HG03457 (cell line): ENCODE data around the gene NRGN.
"Not testable (repeated sequence)": the region's sequence is repeated elsewhere in the genome, so short reads cannot be mapped to it uniquely, and the experiment has no call there.

Source experiments
- ATAC-seq: cut with Tn5 transposase; IDR thresholded peaks from one replicate; pipeline ENCODE4 v1.9.1; 2021; ENCODE audit warnings: moderate number of reproducible peaks; ENCODE audit not compliant: unreplicated experiment

NRGN gene

DNA sequence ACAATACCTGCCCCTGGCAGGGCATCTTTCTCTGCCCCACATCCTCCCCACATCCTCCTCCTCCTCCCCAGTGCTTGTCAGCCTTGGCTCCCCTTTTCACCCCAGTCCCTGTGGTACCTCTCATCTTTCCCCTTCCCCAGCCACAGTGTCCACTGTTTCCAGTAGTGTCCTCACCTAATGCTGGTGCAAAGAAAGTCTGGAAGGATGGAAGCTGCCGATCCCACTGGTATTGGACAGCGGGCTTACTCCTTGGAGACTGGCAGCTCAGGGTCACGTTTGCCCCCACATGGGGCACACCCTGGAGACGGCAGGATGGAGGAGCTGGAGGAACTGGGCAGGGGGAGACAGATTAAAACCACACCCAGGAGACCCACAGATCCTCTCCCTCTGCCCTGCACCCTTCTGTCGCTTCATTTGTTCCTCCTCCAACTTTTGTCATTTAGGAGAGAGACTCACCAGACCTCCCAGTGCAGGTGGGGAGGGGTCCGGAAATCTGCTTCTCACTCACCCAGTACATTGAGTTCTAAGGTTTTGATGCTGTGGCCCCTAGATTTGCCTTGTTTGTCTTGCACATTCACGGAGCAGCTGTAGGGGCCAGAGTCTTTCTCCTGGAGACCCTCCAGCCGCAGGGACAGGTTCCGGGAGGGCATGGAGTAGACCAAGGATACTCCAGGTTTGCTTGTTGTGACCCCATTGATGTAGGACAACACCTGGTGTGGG is 16.5 kb downstream of the NRGN start:
- ATAC-seq: no peak

DNA sequence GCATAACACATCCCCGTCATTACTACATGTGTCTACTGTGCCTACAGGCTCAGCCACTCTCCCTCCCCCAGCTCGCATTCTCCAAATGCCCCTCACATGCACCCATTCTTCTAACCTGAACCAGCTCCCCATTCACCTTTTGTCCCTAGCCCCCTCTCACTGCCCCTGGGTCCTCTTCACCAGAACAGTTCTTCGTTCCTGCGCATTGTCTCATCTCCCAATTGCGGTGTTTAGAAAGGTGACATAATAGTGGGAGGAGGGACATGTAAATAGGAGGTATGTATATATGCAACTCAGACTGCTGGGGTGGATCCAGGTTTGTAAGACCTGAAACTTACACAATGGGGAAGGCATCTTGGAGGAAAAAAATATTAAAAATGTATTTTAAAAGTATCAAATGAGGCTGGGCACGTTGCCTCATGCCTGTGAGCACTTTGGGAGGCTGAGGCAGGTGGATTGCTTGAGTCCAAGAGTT is 17.0 kb downstream of the NRGN start:
- ATAC-seq: no peak

DNA sequence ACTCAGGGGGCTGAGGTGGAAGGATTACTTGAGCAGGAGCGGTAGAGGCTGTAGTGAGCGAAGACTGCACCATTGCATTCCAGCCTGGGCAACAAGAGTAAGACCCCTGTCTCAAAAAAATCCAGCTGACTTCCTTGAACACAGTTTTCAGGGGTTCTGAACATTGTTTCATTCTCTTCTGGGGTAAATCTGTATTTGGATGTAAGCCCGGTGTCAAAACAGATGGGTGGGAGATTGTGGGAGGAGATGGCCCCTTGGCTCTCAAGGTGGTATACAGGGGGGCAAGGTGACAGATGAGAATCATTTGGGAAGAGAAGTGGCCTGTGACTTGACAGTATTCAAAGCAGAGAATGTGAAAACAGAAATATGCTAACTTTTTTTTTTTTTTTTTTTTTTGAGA is 17.6 kb downstream of the NRGN start:
- no peak for ATAC-seq

DNA sequence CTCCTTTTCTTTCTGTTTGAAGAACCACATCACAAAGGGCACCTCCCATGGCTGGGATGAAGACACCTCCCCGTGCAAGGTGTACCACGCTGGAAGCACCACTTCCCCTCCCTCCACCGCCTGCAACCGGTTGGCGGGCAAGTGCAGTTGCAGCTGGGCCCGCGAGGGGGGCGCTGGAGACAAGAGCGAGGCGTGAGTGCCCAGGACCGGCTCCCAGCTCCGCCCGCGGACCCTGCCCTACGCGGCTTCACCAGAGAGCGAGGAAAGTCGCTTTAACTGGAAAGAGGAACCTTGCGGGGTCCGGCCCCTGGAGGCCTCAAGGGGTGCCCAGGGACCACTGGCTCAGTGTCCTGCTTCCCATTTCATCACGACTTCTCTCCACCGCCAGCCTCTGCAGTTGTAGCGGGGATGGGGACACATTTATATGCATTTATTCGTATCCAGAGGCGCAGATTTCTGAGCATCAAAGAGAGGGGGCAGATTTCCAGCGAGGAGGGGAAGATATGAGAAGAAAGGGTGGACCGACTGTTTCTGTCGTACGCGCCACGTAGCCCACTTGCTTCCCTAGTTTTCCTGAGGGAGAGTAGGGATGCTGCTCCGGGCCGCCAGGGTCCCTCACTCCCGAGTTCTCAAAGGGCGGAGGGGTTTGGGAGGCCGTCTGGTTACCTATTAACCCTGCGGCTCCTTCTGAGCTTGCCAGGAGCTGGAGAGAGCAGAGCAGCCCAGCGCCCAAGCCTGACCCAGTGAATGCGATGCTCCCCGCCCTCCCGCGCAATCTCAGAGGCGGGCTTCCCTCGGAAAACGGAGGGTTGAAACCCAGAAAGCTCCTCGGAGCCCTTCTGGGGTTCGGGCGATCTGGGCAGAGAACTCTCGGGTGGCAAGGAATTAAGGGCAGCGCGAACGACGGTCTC is 18.9 kb downstream of the NRGN start:
- ATAC-seq: peak; percentile 57

DNA sequence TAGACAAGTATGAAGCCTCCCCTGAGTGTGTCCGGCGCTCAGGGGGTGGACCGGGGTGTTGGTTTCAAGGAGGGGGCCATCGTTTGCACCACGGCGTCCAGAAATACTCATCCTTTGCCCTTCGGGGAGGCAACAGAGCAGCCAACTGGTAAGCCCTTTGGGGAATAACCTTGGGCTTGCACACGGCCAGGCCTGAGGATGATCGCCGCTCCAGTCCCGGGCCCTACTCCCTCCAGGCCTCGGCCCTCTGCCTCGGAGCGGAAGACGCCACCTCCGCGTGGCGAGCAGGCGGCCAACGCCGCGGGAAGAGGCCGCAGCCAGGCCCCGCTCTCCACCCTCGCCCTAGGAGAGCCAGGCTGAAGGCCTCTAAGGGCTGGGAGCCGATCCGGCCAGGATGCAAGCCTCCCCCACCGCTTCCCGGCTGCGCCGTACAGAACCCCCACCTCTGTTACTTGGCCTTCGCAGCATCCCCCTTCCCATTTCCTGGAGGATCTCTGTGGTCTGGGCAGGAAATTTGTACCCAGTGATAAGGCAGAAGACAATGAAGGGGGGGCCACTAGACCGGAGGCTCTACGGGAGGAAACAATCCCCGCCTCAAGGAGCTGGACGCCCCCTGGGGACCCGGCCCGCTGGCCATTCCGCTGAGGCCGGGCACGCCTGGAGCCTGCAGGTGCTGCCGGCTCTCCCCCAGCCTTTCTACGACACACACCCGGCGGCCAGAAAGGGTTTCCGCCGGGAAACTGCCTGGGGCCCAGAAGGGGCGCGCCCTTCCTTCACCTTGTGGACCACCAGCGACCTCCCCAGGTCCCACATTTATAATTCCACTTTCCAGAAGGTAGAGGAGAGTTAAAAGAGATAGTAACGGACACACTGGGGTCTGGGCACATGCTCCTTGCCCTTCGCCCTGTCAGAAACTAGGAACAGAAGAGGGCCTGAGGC is 19.8 kb downstream of the NRGN start:
- ATAC-seq: no peak

DNA sequence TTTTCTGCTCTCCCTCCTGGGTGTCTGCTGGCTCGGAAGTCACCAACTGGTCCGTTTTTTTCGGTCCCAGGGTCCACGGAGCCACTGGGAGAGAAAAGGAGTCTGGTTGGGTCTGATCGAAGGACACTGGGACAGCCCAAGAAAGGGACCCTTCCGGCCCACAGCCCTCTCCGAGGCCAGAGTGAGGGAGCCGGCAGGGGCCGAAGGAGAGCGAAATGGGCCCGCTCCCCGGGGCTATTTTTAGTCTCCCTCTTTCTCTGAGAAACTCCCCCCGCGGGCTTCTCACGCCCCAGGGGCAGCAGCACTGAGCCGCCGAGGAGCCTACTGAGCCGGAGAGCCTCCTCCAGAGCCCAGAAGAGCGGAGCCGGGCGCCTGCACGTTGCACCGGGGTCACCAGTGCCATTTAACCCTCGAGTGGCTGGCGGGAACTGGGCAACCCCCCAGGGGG is 20.5 kb downstream of the NRGN start:
- ATAC-seq: no peak

DNA sequence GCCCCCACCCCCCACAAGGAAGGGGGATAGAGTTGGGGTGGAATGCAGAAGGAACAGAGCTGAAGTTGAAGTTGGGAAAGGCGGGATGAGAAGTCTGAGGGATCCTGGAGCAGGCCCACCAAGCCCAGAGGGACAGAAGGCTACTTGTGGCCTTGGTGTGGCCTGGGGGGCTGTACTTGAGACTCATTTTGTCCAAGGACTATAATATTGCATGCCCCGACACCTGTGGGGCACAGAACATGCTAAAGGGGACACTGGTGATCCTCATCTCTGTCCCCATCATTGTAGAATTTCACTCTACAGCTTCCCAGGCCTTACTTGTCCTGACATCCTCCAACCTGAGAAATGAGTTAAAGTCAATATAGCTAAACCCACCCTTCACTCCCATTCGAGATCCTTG is 21.1 kb downstream of the NRGN start:
- ATAC-seq: no peak

DNA sequence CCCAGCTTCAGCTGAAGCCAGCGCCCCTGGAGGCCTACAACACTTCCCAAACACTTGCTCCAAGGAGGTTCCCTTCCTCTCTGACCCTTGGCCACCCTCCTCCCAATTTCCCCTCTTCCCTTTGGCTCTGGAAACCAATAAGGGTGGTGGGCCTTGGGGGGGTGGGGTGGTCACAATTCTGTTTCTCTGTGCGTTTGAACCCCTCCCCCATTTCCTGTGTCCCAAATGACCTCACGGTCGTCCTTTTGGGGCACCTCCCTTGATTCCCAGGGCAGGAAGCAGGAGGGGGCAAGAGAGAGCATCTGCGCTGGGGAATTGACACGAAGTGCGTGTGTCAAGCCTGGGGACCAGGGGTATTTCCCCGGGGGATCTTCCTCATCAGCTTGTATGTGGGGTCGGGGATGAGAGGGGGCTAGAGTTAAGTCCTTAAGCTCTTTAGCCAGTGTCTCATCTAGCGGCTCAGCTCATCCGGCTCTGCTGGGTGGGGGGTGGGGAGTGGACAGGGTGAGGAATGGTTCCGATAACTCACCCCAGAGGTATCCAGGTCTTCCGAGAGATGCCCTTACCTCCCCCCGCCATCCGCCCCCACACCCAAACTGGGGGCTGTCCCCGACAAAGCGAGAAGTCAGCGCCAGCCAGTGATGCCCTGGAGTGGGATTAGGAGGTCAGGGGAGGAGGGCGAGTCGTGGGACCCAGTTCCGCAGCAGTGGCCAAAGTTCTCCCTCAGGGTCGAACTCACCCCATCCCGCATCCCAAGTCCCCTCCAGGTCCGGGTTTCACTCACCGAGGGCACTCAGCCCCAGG is 21.8 kb downstream of the NRGN start:
- ATAC-seq: peak; percentile 3

DNA sequence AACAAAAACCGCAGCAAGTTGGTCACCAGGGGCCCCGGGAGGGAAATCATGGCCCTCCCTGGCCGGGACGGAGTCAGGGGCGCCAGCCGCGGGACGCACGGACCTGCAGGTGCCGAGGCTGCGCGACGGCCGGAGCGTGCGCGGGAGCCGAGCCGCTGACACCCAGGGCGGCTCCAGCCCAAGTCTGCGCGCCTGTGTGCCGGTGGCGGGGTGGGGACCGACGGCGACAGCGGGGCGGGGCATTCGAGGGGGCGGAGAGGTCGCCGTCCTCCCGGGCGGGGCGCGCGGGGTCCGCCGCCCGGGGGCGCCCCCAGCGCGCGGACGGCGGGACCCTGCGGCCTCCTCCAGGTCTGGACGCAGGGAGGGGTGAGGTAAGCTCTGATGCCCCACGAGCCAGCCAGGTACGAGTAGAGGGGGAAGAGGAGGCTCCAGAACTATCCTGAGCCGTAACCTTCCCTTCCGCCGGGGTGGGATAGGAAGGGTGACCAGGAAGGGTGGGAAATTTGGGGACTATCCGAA is 22.4 kb downstream of the NRGN start, which contains the start of gene ESAM:
Gene ESAM (minus strand): TSS at position 186 of the 519 bp plus-strand sequence. CDS start 136 bp downstream, at position 50.
- peak; percentile 39 for ATAC-seq

DNA sequence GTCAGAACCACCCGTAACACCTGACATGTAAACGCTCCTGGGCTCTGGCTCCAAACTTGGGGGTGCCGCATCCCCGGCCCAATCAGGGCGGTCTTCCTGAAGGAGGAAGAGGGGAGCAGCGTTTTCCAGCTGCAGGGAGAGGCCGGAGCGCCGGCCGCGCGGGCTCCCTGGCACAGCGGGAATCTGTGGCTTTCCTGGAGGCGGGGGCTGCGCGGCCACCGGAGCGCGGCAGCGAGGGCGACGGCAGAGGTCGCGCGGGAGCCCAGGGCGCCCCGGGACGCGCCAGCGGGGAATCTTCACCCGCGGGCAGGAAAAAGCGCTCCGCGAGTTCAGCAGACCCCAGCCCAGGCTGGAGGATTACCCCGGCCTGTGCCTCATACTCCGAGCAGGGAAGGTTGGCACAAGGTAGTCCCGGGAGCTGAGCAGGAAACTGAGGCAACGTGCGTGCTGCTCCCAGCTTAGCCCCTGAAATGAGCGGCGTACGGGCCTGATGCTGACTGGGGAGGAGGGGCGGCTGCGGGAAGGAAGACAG is 22.9 kb downstream of the NRGN start:
- no peak for ATAC-seq

DNA sequence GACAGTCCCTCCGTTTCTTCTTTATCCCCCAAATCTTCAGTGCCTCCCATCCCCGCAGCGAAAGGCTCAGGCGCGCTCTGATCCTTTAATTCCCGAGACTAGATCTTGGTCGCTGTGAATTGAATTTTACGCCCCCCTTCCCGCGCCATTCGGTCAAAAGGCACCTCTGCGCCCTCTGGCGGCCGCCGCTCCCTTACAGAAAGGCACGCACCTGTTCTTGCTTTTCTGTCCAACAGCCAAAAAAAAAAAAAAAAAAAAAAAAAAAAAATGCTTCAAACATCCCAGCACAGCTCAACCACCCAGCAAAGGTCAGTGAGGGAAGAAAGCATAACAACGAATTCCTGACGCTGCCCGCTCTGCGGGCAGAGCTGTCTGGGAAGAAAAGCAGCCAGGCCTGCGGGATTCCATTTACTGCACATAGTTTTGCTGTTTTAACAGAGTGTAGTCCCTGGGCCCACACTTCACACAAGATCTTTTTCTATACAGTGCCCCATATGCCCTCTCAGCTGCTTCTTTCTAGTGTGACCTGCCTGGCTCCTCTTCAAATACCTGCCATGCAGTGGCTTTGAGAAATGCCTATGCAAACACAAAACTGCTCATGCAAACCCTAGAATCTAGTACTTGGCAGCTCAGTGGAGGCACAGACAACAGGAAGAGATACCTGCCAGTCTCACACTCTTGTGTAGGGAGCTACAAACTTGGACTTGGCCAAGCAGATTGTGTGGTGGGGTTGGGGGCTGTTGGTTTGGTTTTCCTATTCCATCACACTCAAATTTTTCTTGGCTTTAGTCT is 23.6 kb downstream of the NRGN start:
- ATAC-seq: no peak

DNA sequence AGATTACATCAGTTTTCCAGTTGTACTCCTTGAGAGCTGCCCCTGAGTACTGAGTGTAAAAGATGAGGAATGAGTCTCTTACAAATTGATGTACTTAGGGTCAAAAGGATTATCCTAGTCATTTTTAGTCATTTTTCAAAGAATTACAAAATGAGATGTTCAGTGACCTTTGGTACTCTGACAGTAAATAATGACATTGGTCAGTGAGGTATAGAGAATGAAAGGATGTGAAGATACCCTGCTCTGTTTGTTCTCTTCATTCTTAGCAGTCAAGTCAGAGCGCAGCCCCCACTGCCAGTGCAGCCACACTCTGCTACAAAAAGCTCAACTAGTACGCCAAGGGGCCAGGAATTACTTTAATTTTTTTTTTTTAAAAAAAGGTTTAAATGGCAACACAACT is 26.4 kb downstream of the NRGN start:
- ATAC-seq: no peak

DNA sequence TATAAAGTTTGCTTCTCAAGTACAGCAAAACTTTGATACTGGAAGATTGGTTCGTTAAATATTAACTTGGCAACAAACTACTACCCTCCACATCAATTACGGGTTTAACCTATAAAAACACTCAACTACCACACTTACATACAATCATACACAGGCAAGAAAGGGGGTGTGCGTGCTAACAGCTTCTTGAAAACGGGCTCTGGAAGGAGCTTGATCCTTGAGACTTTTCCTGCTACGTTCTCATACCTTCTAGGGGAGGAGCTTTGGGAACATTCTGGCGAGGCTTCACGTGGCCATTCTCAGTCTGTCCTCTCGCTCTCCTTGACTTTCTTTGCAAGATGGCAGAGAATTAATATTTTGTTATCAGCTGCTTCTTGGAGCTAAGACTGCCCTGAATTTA is 29.2 kb downstream of the NRGN start:
- ATAC-seq: no peak

DNA sequence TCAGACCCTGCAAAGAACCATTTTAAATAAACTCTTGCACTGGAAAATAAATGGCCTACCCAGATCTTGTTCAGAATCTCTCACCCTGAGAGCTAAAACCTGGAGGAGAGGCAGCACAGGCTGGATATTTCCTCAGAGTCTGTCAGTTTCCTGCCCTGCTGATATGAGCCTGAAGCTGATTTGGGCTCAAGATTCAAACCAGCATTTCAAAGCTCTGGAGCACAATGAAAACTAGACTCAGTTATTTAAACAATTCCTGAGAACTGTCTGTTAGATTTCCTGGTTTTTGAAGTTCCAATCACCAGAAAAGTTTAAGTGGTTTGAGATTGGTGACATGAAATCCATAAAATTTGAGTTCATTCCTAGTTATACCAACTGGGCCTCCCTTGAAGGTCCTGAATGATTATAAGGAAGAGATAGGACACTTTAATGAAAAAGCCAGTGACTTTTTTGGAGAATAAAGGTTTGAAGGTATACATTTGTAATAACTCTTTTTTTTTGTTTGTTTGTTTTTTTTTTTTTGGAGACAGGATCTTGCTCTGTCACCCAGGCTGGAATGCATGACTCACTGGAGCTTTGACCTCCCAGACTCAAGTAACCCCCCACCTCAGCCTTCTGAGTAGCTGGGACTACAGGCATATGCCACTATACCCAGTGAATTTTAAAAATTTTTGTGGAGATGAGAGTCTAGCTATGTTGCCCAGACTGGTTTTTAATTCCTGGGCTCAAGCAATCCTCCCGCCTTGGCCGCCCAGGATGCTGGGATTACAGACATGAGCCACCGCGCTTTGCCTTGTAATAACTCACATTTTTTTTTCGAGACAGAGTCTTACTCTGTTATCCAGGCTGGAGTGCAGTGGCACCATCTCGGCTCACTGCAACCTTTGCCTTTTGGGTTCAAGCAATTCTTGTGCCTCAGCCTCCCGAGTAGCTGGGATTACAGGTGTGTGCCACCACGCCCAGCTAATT is 30.3 kb downstream of the NRGN start:
- no peak for ATAC-seq

DNA sequence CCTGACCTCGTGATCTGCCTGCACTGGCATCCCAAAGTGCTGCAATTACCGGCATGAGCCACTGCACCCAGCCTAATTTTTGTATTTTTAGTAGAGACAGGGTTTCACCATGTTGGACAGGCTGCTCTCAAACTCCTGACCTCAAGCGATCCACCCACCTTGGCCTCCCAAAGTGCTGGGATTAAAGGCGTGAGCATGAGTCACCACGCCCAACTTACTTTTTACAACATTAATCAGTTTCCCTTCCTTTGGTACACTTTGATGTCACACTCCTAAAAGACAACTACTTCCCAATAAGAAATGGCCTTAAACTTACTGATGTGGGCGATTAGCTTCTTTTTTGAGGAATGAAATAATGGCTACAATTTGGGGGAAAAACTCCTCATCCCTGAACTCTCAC is 31.2 kb downstream of the NRGN start:
- not testable (repeated sequence) for ATAC-seq

DNA sequence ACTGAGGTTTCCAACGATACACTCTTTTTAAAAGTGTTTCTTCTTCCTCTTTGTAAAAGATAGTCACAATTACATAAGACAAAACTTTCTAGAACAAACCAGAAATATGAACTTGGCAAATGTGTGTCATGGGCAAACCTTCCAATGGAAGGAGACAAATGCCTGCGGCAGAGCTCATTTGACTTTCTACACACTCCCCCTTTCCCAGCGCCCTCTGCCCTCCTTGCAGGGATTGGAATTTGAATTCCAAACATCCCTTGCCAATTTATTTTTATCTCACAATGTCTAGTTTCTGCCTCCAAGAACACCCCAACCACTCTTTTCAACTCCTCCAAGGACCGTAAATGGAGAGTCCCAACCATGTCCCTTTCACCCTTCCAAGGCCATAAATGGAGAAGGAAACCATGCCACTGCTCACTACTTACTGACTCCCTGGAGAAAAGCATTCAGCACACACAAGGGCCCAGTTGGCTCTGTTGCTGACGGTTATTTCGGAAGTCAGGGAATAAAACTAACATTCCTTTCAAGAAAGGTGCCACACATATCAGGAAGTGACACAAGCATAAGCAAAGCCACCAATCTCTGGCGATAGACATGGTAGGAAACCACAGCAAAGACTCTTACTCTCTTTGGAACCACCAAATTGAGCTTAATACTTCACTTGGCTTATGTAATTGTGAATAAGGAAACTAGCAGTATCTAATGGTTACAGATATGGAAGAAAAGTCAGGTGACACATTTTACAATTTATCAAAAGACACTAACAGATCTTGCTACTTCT is 37.3 kb downstream of the NRGN start:
- no peak for ATAC-seq

DNA sequence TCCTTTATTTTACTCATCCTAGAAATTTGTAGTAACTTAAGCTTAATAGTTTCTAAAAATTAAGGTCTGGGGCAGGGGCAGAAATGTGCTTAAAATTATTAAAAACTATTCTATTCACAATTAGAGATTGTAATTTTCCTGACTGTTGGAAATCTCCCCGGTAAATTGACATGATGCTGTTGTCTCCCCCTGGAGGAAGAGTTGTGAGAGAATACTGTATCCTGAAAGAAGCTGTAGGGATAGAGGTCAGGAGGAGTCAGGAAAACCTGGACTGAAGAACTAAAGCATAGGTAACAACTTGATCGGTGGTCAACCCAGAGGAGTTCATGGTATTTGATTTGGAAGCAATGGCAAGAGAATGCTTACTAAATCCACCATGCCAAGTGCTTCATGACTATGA is 38.5 kb downstream of the NRGN start:
- ATAC-seq: no peak
